Neuronal stem cell (in vitro differentiated cells): Measurements from ENCODE around the gene SPEM3.
A peak's percentile ranks its signal among the peaks of the same experiment; 100 is the strongest.

Experiments
- DNase-seq: peaks from one replicate; pipeline ENCODE4 v3.0.0-alpha.2; 2013; ENCODE audit warnings: low spot score
- H2AFZ ChIP-seq: one replicate; pipeline ENCODE4 v1.6.1; 2013; ENCODE audit warnings: mild to moderate bottlenecking, low read length, inconsistent platforms
- H2AK5ac ChIP-seq: 2 replicates; pipeline ENCODE4 v1.6.1; 2013; ENCODE audit warnings: low read depth, mild to moderate bottlenecking, inconsistent platforms, low read length, moderate library complexity, mixed read lengths
- H2BK120ac ChIP-seq: 2 replicates; pipeline ENCODE4 v1.6.1; 2013; ENCODE audit warnings: low read depth, mild to moderate bottlenecking, inconsistent platforms, low read length, moderate library complexity, mixed read lengths
- H2BK12ac ChIP-seq: one replicate; pipeline ENCODE4 v1.6.1; 2013; ENCODE audit warnings: low read length, inconsistent platforms
- H2BK15ac ChIP-seq: 2 replicates; pipeline ENCODE4 v1.6.1; 2013; ENCODE audit warnings: mild to moderate bottlenecking, low read length, inconsistent platforms, mixed read lengths
- H2BK5ac ChIP-seq: one replicate; pipeline ENCODE4 v1.6.1; 2013; ENCODE audit warnings: inconsistent platforms, mild to moderate bottlenecking, low read length, moderate library complexity
- H3K14ac ChIP-seq: one replicate; pipeline ENCODE4 v1.6.1; 2013; ENCODE audit warnings: low read length, inconsistent platforms
- H3K18ac ChIP-seq: 2 replicates; pipeline ENCODE4 v1.6.1; 2013; ENCODE audit warnings: low read length, inconsistent platforms
- H3K23ac ChIP-seq: 2 replicates; pipeline ENCODE4 v1.6.1; 2013; ENCODE audit warnings: low read depth, mild to moderate bottlenecking, mixed read lengths, low read length, inconsistent platforms; ENCODE audit not compliant: poor library complexity
- H3K27ac ChIP-seq: replicated peaks from 3 replicates; pipeline ENCODE4 v1.5.1; 2013; ENCODE audit warnings: low read length, inconsistent platforms
- H3K27me3 ChIP-seq, 3 experiments: 2 replicates each; pipeline ENCODE4 v1.6.1; 2013; ENCODE audit warnings: low read length in 3 of 3, mild to moderate bottlenecking in 2 of 3, inconsistent platforms in 1 of 3, low read depth in 1 of 3, mixed read lengths in 1 of 3, moderate library complexity in 1 of 3; ENCODE audit not compliant: control insufficient read depth in 3 of 3, insufficient read depth in 3 of 3
- H3K36me3 ChIP-seq, 2 donors: replicated peaks in 1 of 2; 2 replicates each; pipeline ENCODE4 v1.6.1; 2013; ENCODE audit warnings: low read length in 2 of 2; ENCODE audit not compliant: control insufficient read depth in 2 of 2, insufficient read depth in 2 of 2
- H3K4ac ChIP-seq: 2 replicates; pipeline ENCODE4 v1.6.1; 2013; ENCODE audit warnings: inconsistent platforms, mild to moderate bottlenecking, low read length, moderate library complexity
- H3K4me1 ChIP-seq, 2 donors: 1 replicate in 1 of 2; 2 replicates in 1 of 2; pipeline ENCODE4 v1.6.1; 2013; ENCODE audit warnings: low read length in 2 of 2, low read depth in 1 of 2; ENCODE audit not compliant: control insufficient read depth in 2 of 2, insufficient read depth in 1 of 2
- H3K4me2 ChIP-seq: one replicate; pipeline ENCODE4 v1.6.1; 2013; ENCODE audit warnings: mild to moderate bottlenecking, low read length, inconsistent platforms; ENCODE audit not compliant: insufficient read depth, poor library complexity, severe bottlenecking
- H3K4me3 ChIP-seq, 2 donors: 2 replicates each; pipeline ENCODE4 v1.5.1; 2013; ENCODE audit warnings: low read length in 2 of 2, mild to moderate bottlenecking in 2 of 2, inconsistent platforms in 1 of 2, moderate library complexity in 1 of 2
- H3K79me1 ChIP-seq: one replicate; pipeline ENCODE4 v1.6.1; 2013; ENCODE audit warnings: low read depth, mild to moderate bottlenecking, inconsistent platforms, low read length, moderate library complexity
- H3K9ac ChIP-seq: one replicate; pipeline ENCODE4 v1.6.1; 2013; ENCODE audit warnings: mild to moderate bottlenecking, low read depth, low read length, inconsistent platforms; ENCODE audit not compliant: poor library complexity
- H3K9me3 ChIP-seq, 2 donors: replicated peaks in 1 of 2; 2 replicates each; pipeline versions ENCODE3 to v1.6.1; 2013; ENCODE audit warnings: low read length in 2 of 2, mild to moderate bottlenecking in 2 of 2, inconsistent platforms in 1 of 2, low read depth in 1 of 2, mixed read lengths in 1 of 2, moderate library complexity in 1 of 2; ENCODE audit not compliant: control insufficient read depth in 2 of 2, insufficient read depth in 1 of 2
- H4K8ac ChIP-seq: one replicate; pipeline ENCODE4 v1.6.1; 2013; ENCODE audit warnings: low read depth, mild to moderate bottlenecking, inconsistent platforms, low read length, moderate library complexity
- H4K91ac ChIP-seq: one replicate; pipeline ENCODE4 v1.6.1; 2013; ENCODE audit warnings: low read length, low read depth, mild to moderate bottlenecking, inconsistent platforms; ENCODE audit not compliant: poor library complexity
- WGBS, 2 donors: extraction: QIAGEN DNeasy Blood & Tissue Kit; methylation state at CpG; one replicate each; pipeline ENCODE4 v1.1.7; 2013; ENCODE audit warnings: missing lambda C conversion rate in 2 of 2, mixed read lengths in 1 of 2; ENCODE audit not compliant: insufficient read length in 2 of 2, insufficient replicate concordance in 1 of 2; ENCODE audit errors: extremely low coverage in 2 of 2; 5-methylcytosine and 5-hydroxymethylcytosine counted together

SPEM3 gene

DNA sequence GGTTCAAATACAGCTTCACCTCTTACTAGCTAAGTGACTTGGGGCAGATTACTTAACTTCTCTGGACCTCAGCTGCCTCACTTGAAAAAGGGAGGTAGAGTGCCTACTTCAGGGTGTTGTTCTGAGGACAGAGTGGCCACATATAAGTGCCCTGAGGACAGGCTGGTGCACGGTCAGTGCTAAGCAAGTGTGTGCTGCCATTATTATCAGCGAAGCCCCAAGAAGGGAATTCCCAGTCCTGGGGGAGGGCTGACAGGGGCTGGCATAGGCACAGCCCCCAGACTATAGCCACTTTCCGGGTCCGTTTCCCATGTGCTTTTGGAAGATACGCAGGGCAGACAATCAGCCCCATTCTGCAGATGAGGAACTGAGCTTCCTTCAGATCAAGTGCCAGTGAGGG is 48.3 kb downstream of the SPEM3 start:
- no peaks in the 10 kb centered on the region for H3K9me3 ChIP-seq
- H3K4me3 ChIP-seq, result no peak overlapping the region
- H2AK5ac ChIP-seq, result no peak overlapping the region
- no CpG with 5 or more reads among the region's 5 CpGs for WGBS, 2 donors
- no peak overlapping the region for H2AFZ ChIP-seq
- no peak overlapping the region for H3K14ac ChIP-seq
- H3K36me3 ChIP-seq, result peaks cover 0 to 3% of the 10 kb centered on the region in 2 donors
- H3K18ac ChIP-seq, result no peak overlapping the region
- peaks cover 18% of the 10 kb centered on the region for H3K79me1 ChIP-seq
- H3K4me2 ChIP-seq, result no peak overlapping the region
- H4K91ac ChIP-seq, result no peak overlapping the region
- no peak overlapping the region for H3K27ac ChIP-seq
- no peak overlapping the region for H2BK120ac ChIP-seq
- H2BK5ac ChIP-seq, result peak overlapping the region; percentile 75
- no peak for DNase-seq
- H3K23ac ChIP-seq, result peak overlapping the region; percentile 80
- H3K4ac ChIP-seq, result peak overlapping the region; percentile 76
- H3K27me3 ChIP-seq, result no peaks in the 10 kb centered on the region
- peaks cover 18 to 20% of the 10 kb centered on the region in 2 donors for H3K4me1 ChIP-seq
- H3K9ac ChIP-seq, result no peak overlapping the region
- no peak overlapping the region for H4K8ac ChIP-seq
- H2BK12ac ChIP-seq, result peak overlapping the region; percentile 46
- H2BK15ac ChIP-seq, result peak overlapping the region; percentile 49

GRCh38 chr17:7477392-7478275 is 49.0 kb downstream of the SPEM3 start:
- H3K23ac ChIP-seq, result peak overlapping the region; percentile 91
- peak overlapping the region; percentile 31 for H3K27ac ChIP-seq
- H3K4me3 ChIP-seq, result peak overlapping the region in 1 of 2 donors; percentile 92
- DNase-seq, result no peak
- H3K18ac ChIP-seq, result peak overlapping the region; percentile 71
- H3K36me3 ChIP-seq, result peaks cover 0 to 3% of the 10 kb centered on the region in 2 donors
- peak overlapping the region; percentile 75 for H2BK5ac ChIP-seq
- peak overlapping the region; percentile 76 for H3K4ac ChIP-seq
- H2BK15ac ChIP-seq, result peak overlapping the region; percentile 96
- no peaks in the 10 kb centered on the region for H3K9me3 ChIP-seq
- peak overlapping the region; percentile 60 for H3K9ac ChIP-seq
- H3K79me1 ChIP-seq, result peaks cover 18% of the 10 kb centered on the region
- H2BK120ac ChIP-seq, result no peak overlapping the region
- H3K4me2 ChIP-seq, result peak overlapping the region; percentile 25
- WGBS, 2 donors, result no CpG with 5 or more reads among the region's 26 CpGs
- peak overlapping the region; percentile 99 for H2AK5ac ChIP-seq
- peak overlapping the region; percentile 90 for H2BK12ac ChIP-seq
- peak overlapping the region; percentile 82 for H3K14ac ChIP-seq
- H3K27me3 ChIP-seq, result no peaks in the 10 kb centered on the region
- H4K91ac ChIP-seq, result peak overlapping the region; percentile 30
- no peak overlapping the region for H4K8ac ChIP-seq
- H2AFZ ChIP-seq, result no peak overlapping the region
- peaks cover 21 to 24% of the 10 kb centered on the region in 2 donors for H3K4me1 ChIP-seq

GRCh38 chr17:7478276-7479212 is 49.9 kb downstream of the SPEM3 start:
- peak overlapping the region; percentile 84 for H3K14ac ChIP-seq
- no CpG with 5 or more reads among the region's 40 CpGs for WGBS, 2 donors
- H2BK15ac ChIP-seq, result peak overlapping the region; percentile 96
- H2AK5ac ChIP-seq, result peak overlapping the region; percentile 99
- H2AFZ ChIP-seq, result peak overlapping the region; percentile 84
- peak overlapping the region; percentile 65 for H3K27ac ChIP-seq
- H3K4me2 ChIP-seq, result peak overlapping the region; percentile 71
- no peaks in the 10 kb centered on the region for H3K27me3 ChIP-seq
- H2BK5ac ChIP-seq, result peak overlapping the region; percentile 3
- H4K8ac ChIP-seq, result no peak overlapping the region
- H4K91ac ChIP-seq, result no peak overlapping the region
- H3K79me1 ChIP-seq, result peaks cover 18% of the 10 kb centered on the region
- H3K9ac ChIP-seq, result peak overlapping the region; percentile 95
- peaks cover 26 to 27% of the 10 kb centered on the region in 2 donors for H3K4me1 ChIP-seq
- peak overlapping the region; percentile 13 for H2BK120ac ChIP-seq
- no peak overlapping the region for H3K4ac ChIP-seq
- DNase-seq, result peak; percentile 37
- no peaks in the 10 kb centered on the region for H3K9me3 ChIP-seq
- peak overlapping the region; percentile 99 for H3K18ac ChIP-seq
- H2BK12ac ChIP-seq, result peak overlapping the region; percentile 90
- peaks cover 0 to 3% of the 10 kb centered on the region in 2 donors for H3K36me3 ChIP-seq
- no peak overlapping the region for H3K23ac ChIP-seq
- H3K4me3 ChIP-seq, result peak overlapping the region; percentile 92 to 93
